Measurements from ENCODE around the gene MAGI3. TPM values are rescaled to one million over a fixed set of nuclear protein-coding genes. Genes with fewer than 3 reads are reported as not detected.
A peak's percentile ranks its signal among the peaks of the same experiment; 100 is the strongest.
"Not testable (repeated sequence)": the region's sequence is repeated elsewhere in the genome, so short reads cannot be mapped to it uniquely, and the experiment has no call there.

The MAGI3 gene
- total RNA-seq, 4 donors from 2014 or later = 14.4 to 28.2 (median 24.4) TPM

- no peaks in the 10 kb centered on the region for H3K36me3 ChIP-seq
- intact Hi-C loops (cut with DNase I) = no loop called here
- 64 to 73% methylated on average over 2 of the region's 2 CpGs for WGBS, 2 donors
- no peak overlapping the region for H3K4me3 ChIP-seq
- no peaks in the 10 kb centered on the region for H3K27me3 ChIP-seq
- no peak overlapping the region for H3K27ac ChIP-seq
- no peak for DNase-seq
- TF ChIP-seq CTCF (IDR thresholded peaks at IDR 0.05) (no peak), POLR2A (IDR thresholded peaks at IDR 0.05) (no peak)
- H3K9me3 ChIP-seq = peaks cover 0 to 17% (median 16%) of the 10 kb centered on the region in 3 donors
- no peaks in the 10 kb centered on the region for H3K4me1 ChIP-seq
Measured at GRCh38 chr1:113508364-113509164, 118.2 kb downstream of the MAGI3 start.

DNA sequence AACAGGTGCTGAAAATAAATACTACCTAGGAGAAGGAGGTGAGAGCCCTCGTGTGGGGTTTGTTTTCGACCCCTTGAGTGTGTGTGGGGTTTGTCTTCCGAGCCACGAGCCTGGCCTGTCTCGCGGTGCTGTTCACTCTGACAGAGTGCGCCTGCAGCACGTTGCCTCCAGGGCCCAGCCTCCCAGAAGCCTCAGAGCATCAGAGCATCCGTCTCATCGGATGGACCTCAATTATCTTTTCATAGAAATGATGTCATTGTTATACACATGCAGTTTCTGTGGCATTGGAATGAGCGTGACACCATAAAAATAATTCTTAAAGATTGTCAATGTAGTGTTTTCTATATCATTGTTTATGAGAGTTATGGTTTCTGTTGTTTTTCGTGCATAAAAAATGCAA is 119.5 kb downstream of the MAGI3 start:
- H3K9me3 ChIP-seq = peaks cover 0 to 17% (median 16%) of the 10 kb centered on the region in 3 donors
- H3K27me3 ChIP-seq; H3K27ac ChIP-seq; H3K36me3 ChIP-seq; DNase-seq; H3K4me3 ChIP-seq; intact Hi-C loops (cut with DNase I); H3K4me1 ChIP-seq: not testable (repeated sequence)
- WGBS, 2 donors = 95 to 98% methylated on average over 4 to 6 of the region's 12 CpGs

DNA sequence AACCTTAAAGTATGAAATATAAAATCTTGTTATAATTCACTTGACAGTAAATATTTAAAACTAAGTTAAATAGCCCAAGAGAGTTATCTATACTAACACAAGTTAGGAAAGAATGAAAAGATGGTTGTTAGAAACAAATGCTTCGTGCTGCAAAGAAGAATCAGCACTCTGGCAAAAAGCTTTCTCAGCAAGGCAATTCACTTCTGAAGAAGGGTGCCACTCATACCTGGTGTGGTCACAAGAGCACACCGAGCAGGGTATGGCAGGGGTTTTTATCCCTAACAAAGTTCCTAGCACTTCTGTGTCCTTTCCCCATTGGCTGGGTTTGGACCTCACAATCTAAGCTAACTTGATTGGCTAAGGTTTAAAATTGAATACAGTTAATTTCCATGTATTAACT is 121.0 kb downstream of the MAGI3 start:
- Histone ChIP-seq H3K27ac (no peak overlapping the region), H3K9me3 (peaks cover 0 to 17% (median 16%) of the 10 kb centered on the region in 3 donors), H3K27me3 (no peaks in the 10 kb centered on the region), H3K4me3 (no peak overlapping the region), H3K4me1 (peaks cover 0 to 9% (median 0%) of the 10 kb centered on the region in 3 donors), H3K36me3 (no peaks in the 10 kb centered on the region)
- no peak for DNase-seq
- intact Hi-C loops (cut with DNase I) = no loop called here
- no peak for TF ChIP-seq POLR2A (IDR thresholded peaks at IDR 0.05)
- TF ChIP-seq CTCF (IDR thresholded peaks at IDR 0.05) = no peak
- 97% methylated on average over 2 of the region's 2 CpGs for WGBS, 2 donors

- Histone ChIP-seq H3K4me1 (peaks cover 0 to 18% (median 0%) of the 10 kb centered on the region in 3 donors), H3K27ac (peak overlapping the region in 2 of 4 donors; percentile 19 to 53), H3K4me3 (no peak overlapping the region), H3K9me3 (peaks cover 0 to 17% (median 14%) of the 10 kb centered on the region in 3 donors), H3K27me3 (no peaks in the 10 kb centered on the region), H3K36me3 (no peaks in the 10 kb centered on the region)
- DNase-seq = no peak
- intact Hi-C loops (cut with DNase I) = no loop called here
- TF ChIP-seq CTCF (IDR thresholded peaks at IDR 0.05) (no peak), POLR2A (IDR thresholded peaks at IDR 0.05) (no peak)
- WGBS, 2 donors = 40 to 45% methylated on average over 1 of the region's 1 CpG
Measured at GRCh38 chr1:113515498-113515897, 125.2 kb downstream of the MAGI3 start.

GRCh38 chr1:113517346-113517745 is 127.0 kb downstream of the MAGI3 start:
- intact Hi-C loops (cut with DNase I) = no loop called here
- DNase-seq = no peak
- Histone ChIP-seq H3K4me1 (peaks cover 0 to 18% (median 0%) of the 10 kb centered on the region in 3 donors), H3K27me3 (no peaks in the 10 kb centered on the region), H3K9me3 (no peaks in the 10 kb centered on the region), H3K27ac (no peak overlapping the region), H3K4me3 (no peak overlapping the region), H3K36me3 (no peaks in the 10 kb centered on the region)
- TF ChIP-seq POLR2A (IDR thresholded peaks at IDR 0.05) (no peak), CTCF (IDR thresholded peaks at IDR 0.05) (no peak)
